Keratinocyte (primary cell): ENCODE measurements around the gene OPN5. TPM values are rescaled to one million over a fixed set of nuclear protein-coding genes. Genes with fewer than 3 reads are reported as not detected.

Experiments
- DNase-seq: peaks from one replicate; pipeline ENCODE4 v3.0.0-alpha.2; 2011; ENCODE audit warnings: low read depth, missing footprints, low spot score
- FAIRE-seq: peaks from 2 replicates; lab custom pipeline; 2011; peaks lifted over from hg19 to GRCh38; lab: Jason Lieb, UNC
- H2AFZ ChIP-seq: 2 replicates; pipeline ENCODE4 v1.6.0; 2012; ENCODE audit warnings: low read length, control low read depth, inconsistent platforms; ENCODE audit not compliant: control insufficient read depth
- H3K27ac ChIP-seq: 2 replicates; pipeline ENCODE4 v1.5.1; 2011; ENCODE audit warnings: low read length; ENCODE audit not compliant: control insufficient read depth, insufficient read depth
- H3K27me3 ChIP-seq: 3 replicates; pipeline ENCODE4 v1.6.0; 2011; ENCODE audit warnings: low read length; ENCODE audit not compliant: control insufficient read depth, insufficient read depth; ENCODE audit errors: extremely low read depth
- H3K36me3 ChIP-seq, 2 experiments: 2 replicates in 1 of 2; 3 replicates in 1 of 2; pipeline ENCODE4 v1.5.1; 2011; ENCODE audit warnings: low read length in 2 of 2, mild to moderate bottlenecking in 1 of 2; ENCODE audit not compliant: control insufficient read depth in 2 of 2, insufficient read depth in 2 of 2; ENCODE audit errors: extremely low read depth in 1 of 2
- H3K4me1 ChIP-seq: 3 replicates; pipeline ENCODE4 v1.5.1; 2011; ENCODE audit warnings: low read length; ENCODE audit not compliant: control insufficient read depth, insufficient read depth; ENCODE audit errors: extremely low read depth
- H3K4me2 ChIP-seq: 3 replicates; pipeline ENCODE4 v1.6.0; 2011; ENCODE audit warnings: low read depth, low read length; ENCODE audit not compliant: control insufficient read depth, insufficient read depth; ENCODE audit errors: extremely low read depth
- H3K4me3 ChIP-seq, 3 experiments: fragments of 200-600 bp in 1 of 3; sonication (generic) in 1 of 3; 2 replicates in 2 of 3; 3 replicates in 1 of 3; pipeline ENCODE4 v1.5.1; 2011 to 2016; ENCODE audit warnings: low read length in 3 of 3, mild to moderate bottlenecking in 3 of 3, control low read depth in 2 of 3, inconsistent platforms in 1 of 3, low read depth in 1 of 3, mixed read lengths in 1 of 3, mixed run types in 1 of 3, moderate library complexity in 1 of 3; ENCODE audit not compliant: control insufficient read depth in 2 of 3, insufficient read depth in 2 of 3; ENCODE audit errors: extremely low read depth in 1 of 3
- H3K79me2 ChIP-seq: 2 replicates; pipeline ENCODE4 v1.6.0; 2012; ENCODE audit warnings: low read length; ENCODE audit not compliant: control insufficient read depth, insufficient read depth
- H3K9ac ChIP-seq: 3 replicates; pipeline ENCODE4 v1.6.0; 2011; ENCODE audit warnings: low read length; ENCODE audit not compliant: control insufficient read depth, insufficient read depth; ENCODE audit errors: extremely low read depth
- H3K9me1 ChIP-seq: 3 replicates; pipeline ENCODE4 v1.6.0; 2011; ENCODE audit warnings: low read length; ENCODE audit not compliant: control insufficient read depth, insufficient read depth; ENCODE audit errors: extremely low read depth
- H3K9me3 ChIP-seq: 2 replicates; pipeline ENCODE4 v1.5.1; 2012; ENCODE audit warnings: low read depth, low read length; ENCODE audit not compliant: control insufficient read depth
- H4K20me1 ChIP-seq: 3 replicates; pipeline ENCODE4 v1.6.0; 2011; ENCODE audit warnings: low read length; ENCODE audit not compliant: control insufficient read depth, insufficient read depth; ENCODE audit errors: extremely low read depth
- CTCF ChIP-seq, 3 experiments: IDR thresholded peaks in 1 of 3; conservative IDR thresholded peaks in 1 of 3; optimal IDR thresholded peaks in 1 of 3; 2 replicates in 2 of 3; 3 replicates in 1 of 3; pipeline versions ENCODE3 to v1.5.1; 2011; ENCODE audit warnings: low read length in 3 of 3, mild to moderate bottlenecking in 3 of 3, moderate library complexity in 2 of 3, control low read depth in 1 of 3, inconsistent platforms in 1 of 3; ENCODE audit not compliant: insufficient read depth in 2 of 3; ENCODE audit errors: extremely low read depth in 1 of 3
- EZH2 ChIP-seq: IDR thresholded peaks from one replicate; pipeline ENCODE4 v1.6.1; 2012; ENCODE audit warnings: inconsistent platforms, mild to moderate bottlenecking, low read length, moderate library complexity
- dilution Hi-C: fragments of 300-500 bp; cut with MboI; formaldehyde crosslinking; loops from one replicate; pipeline ENCODE4 v1.7.0; 2020; ENCODE audit warnings: low sequenced_read_pairs; ENCODE audit not compliant: extremely low pct_ligation_motif_present
- polyA plus RNA-seq, 5 experiments: library from polyadenylated mRNA; depleted of rRNA in 3 of 5; stranded (reverse) in 3 of 5; stranded (forward) in 1 of 5; unstranded in 1 of 5; fragments of >200 nt; gene quantifications; 1 replicate in 1 of 5; 2 replicates in 3 of 5; 3 replicates in 1 of 5; pipeline versions ENCODE4 v1.2.1 to v1.2.3, GENCODE V29; 2011 to 2012; ENCODE audit warnings: missing spikeins in 2 of 5, low read depth in 1 of 5, low replicate concordance in 1 of 5

The OPN5 gene
- polyA plus RNA-seq, 1 donor (not counting 4 experiments of a cell fraction or from before 2014, with no cell fraction given) = not detected

GRCh38 chr6:47785182-47785581, 3.4 kb downstream of the OPN5 start:
- H3K79me2 ChIP-seq = no peaks in the 10 kb centered on the region
- no peaks in the 10 kb centered on the region for H3K9me1 ChIP-seq
- no peak overlapping the region for H2AFZ ChIP-seq
- FAIRE-seq = no peak
- H3K4me3 ChIP-seq = no peak overlapping the region
- H4K20me1 ChIP-seq = no peaks in the 10 kb centered on the region
- dilution Hi-C loops = no loop called here
- peaks cover 27% of the 10 kb centered on the region for H3K4me1 ChIP-seq
- no peaks in the 10 kb centered on the region for H3K36me3 ChIP-seq
- H3K27me3 ChIP-seq = no peaks in the 10 kb centered on the region
- no peaks in the 10 kb centered on the region for H3K9me3 ChIP-seq
- DNase-seq = no peak
- H3K4me2 ChIP-seq = no peak overlapping the region
- no peak overlapping the region for H3K9ac ChIP-seq
- no peak for TF ChIP-seq EZH2
- no peak for TF ChIP-seq CTCF (optimal IDR thresholded peaks at IDR 0.05 in 1 of 3, IDR thresholded peaks at IDR 0.05 in 1 of 3, conservative IDR thresholded peaks at IDR 0.05 in 1 of 3; ENCODE audit: extremely low read depth in 1 of 3, insufficient read depth in 2 of 3, low read length in 3 of 3)
- no peak overlapping the region for H3K27ac ChIP-seq

GRCh38 chr6:47787620-47788497, 6.0 kb downstream of the OPN5 start:
- Histone ChIP-seq H3K9ac (peak overlapping the region; percentile 39), H2AFZ (peak overlapping the region; percentile 86)
- dilution Hi-C loops = no loop called here

More at GRCh38 chr6:47787620-47788497, 6.0 kb downstream of the OPN5 start:
- H4K20me1 ChIP-seq = no peaks in the 10 kb centered on the region
- DNase-seq (peak; percentile 86), FAIRE-seq (peak; percentile 99)
- peak overlapping the region in 1 of 3 experiments; percentile 25 for H3K4me3 ChIP-seq
- H3K27me3 ChIP-seq = no peaks in the 10 kb centered on the region
- H3K4me1 ChIP-seq = peaks cover 22% of the 10 kb centered on the region
- TF ChIP-seq EZH2 (no peak), CTCF (optimal IDR thresholded peaks at IDR 0.05 in 1 of 3, IDR thresholded peaks at IDR 0.05 in 1 of 3, conservative IDR thresholded peaks at IDR 0.05 in 1 of 3; ENCODE audit: extremely low read depth in 1 of 3, insufficient read depth in 2 of 3, low read length in 3 of 3) (peak; percentile 85 to 99 (median 96))
- H3K36me3 ChIP-seq = no peaks in the 10 kb centered on the region
- H3K79me2 ChIP-seq = no peaks in the 10 kb centered on the region
- H3K4me2 ChIP-seq = peak overlapping the region; percentile 72
- no peaks in the 10 kb centered on the region for H3K9me1 ChIP-seq
- H3K27ac ChIP-seq = peak overlapping the region; percentile 86
- H3K9me3 ChIP-seq = no peaks in the 10 kb centered on the region
